ENCODE results near the gene ANKRD44.

The ANKRD44 gene

GRCh38 chr2:197286805-197287595, 23.6 kb downstream of the ANKRD44 start:
- DNase-seq, result peak; percentile 82

GRCh38 chr2:197285361-197285760, 25.2 kb downstream of the ANKRD44 start:
- no peak for DNase-seq

GRCh38 chr2:197284956-197285355, 25.6 kb downstream of the ANKRD44 start:
- no peak for DNase-seq

GRCh38 chr2:197281421-197281820, 29.2 kb downstream of the ANKRD44 start:
- no peak for DNase-seq

GRCh38 chr2:197280015-197280702, 30.4 kb downstream of the ANKRD44 start:
- no peak for DNase-seq

GRCh38 chr2:197278799-197279763, 31.5 kb downstream of the ANKRD44 start:
- no peak for DNase-seq

GRCh38 chr2:197277794-197278193, 32.8 kb downstream of the ANKRD44 start:
- DNase-seq, result no peak

- DNase-seq, result no peak
Measured at GRCh38 chr2:197276156-197276555, 34.4 kb downstream of the ANKRD44 start.

GRCh38 chr2:197274937-197275336, 35.6 kb downstream of the ANKRD44 start:
- no peak for DNase-seq

- no peak for DNase-seq
Measured at GRCh38 chr2:197274349-197274748, 36.2 kb downstream of the ANKRD44 start.

- DNase-seq, result no peak
Measured at GRCh38 chr2:197273485-197273884, 37.1 kb downstream of the ANKRD44 start.

- no peak for DNase-seq
Measured at GRCh38 chr2:197270601-197271000, 40.0 kb downstream of the ANKRD44 start.

- DNase-seq, result no peak
Measured at GRCh38 chr2:197269815-197270214, 40.8 kb downstream of the ANKRD44 start.

GRCh38 chr2:197268786-197269584, 41.6 kb downstream of the ANKRD44 start:
- peak; percentile 56 for DNase-seq

GRCh38 chr2:197266477-197266876, 44.1 kb downstream of the ANKRD44 start:
- peak; percentile 70 for DNase-seq

GRCh38 chr2:197265924-197266323, 44.7 kb downstream of the ANKRD44 start:
- DNase-seq, result no peak

- no peak for DNase-seq
Measured at GRCh38 chr2:197265036-197265435, 45.5 kb downstream of the ANKRD44 start.

GRCh38 chr2:197264332-197264731, 46.2 kb downstream of the ANKRD44 start:
- DNase-seq, result no peak

GRCh38 chr2:197263077-197263476, 47.5 kb downstream of the ANKRD44 start:
- no peak for DNase-seq

GRCh38 chr2:197261808-197262226, 48.8 kb downstream of the ANKRD44 start:
- DNase-seq, result peak; percentile 41

GRCh38 chr2:197259470-197259999, 51.0 kb downstream of the ANKRD44 start:
- no peak for DNase-seq

GRCh38 chr2:197258580-197258979, 52.0 kb downstream of the ANKRD44 start:
- peak; percentile 74 for DNase-seq
